Measurements from ENCODE around the gene ZNF813.

- TF ChIP-seq CTCF (optimal IDR thresholded peaks at IDR 0.05 in 1 of 3, IDR thresholded peaks at IDR 0.05 in 1 of 3, conservative IDR thresholded peaks at IDR 0.05 in 1 of 3; ENCODE audit: extremely low read depth in 1 of 3, insufficient read depth in 2 of 3, low read length in 3 of 3) (no peak), EZH2 (IDR thresholded peaks at IDR 0.05; ENCODE audit: low read length) (no peak)
These were observed 17.8 kb downstream of the ZNF813 start for GRCh38 chr19:53485046-53486004.

Measured in keratinocyte (primary cell).